Measurements from ENCODE around the gene ADGRA1. TPM values are rescaled to one million over a fixed set of nuclear protein-coding genes. Genes with fewer than 3 reads are reported as not detected.

Gene ADGRA1
- polyA plus RNA-seq, 3 donors from 2014 or later: not detected

GRCh38 chr10:133122171-133122935 is 34.6 kb downstream of the ADGRA1 start:
- Mint-ChIP-seq H3K4me1 (peaks cover 6 to 12% of the 10 kb centered on the region in 2 donors), H3K9me3 (peaks cover 0 to 3% (median 0%) of the 10 kb centered on the region in 6 donors), H3K27ac (no peak overlapping the region), H3K36me3 (no peaks in the 10 kb centered on the region), H3K27me3 (ENCODE audit: low read depth in 3 of 3) (peaks cover 0 to 6% (median 2%) of the 10 kb centered on the region in 3 donors), H3K4me3 (peak overlapping the region in 4 of 5 donors; percentile 32 to 70 (median 51))
- peak in 1 of 3 donors; percentile 10 for DNase-seq

GRCh38 chr10:133123050-133123745 is 35.5 kb downstream of the ADGRA1 start:
- Mint-ChIP-seq H3K4me1 (peaks cover 6 to 12% of the 10 kb centered on the region in 2 donors), H3K36me3 (no peaks in the 10 kb centered on the region), H3K9me3 (peaks cover 0 to 3% (median 0%) of the 10 kb centered on the region in 6 donors), H3K27me3 (ENCODE audit: low read depth in 3 of 3) (peaks cover 0 to 6% (median 2%) of the 10 kb centered on the region in 3 donors), H3K27ac (no peak overlapping the region), H3K4me3 (peak overlapping the region; percentile 32 to 70 (median 54))
- DNase-seq: no peak

DNA sequence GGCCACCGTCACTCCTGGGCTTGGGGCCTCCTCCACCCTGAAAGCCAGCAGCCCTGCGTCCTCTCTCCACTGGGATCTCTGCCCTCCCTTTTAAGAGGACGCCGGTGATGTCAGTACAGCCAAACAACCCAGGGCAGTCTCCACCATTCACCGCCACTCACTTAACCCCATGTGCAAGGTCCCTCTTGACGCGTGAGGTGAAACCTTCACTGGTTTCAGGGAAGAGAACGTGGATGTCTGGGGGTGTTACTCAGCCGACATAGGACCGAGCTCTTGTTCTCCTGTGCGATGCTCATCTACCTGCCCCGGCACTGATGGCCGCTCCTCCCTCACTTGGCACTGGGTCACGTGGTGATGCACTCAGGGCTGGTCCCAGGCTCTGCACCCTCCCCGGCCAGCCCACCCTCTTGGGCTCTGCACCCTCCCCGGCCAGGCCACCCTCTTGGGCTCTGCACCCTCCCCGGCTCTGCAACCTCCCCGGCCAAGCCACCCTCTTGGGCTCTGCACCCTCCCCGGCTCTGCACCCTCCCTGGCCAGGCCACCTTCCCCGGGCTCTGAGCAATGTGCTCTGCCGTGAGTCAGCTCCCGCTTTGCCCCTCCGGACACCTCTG is 36.1 kb downstream of the ADGRA1 start:
- DNase-seq: no peak
- Mint-ChIP-seq H3K36me3 (no peaks in the 10 kb centered on the region), H3K4me1 (peaks cover 6 to 12% of the 10 kb centered on the region in 2 donors), H3K27me3 (ENCODE audit: low read depth in 3 of 3) (peaks cover 0 to 3% (median 2%) of the 10 kb centered on the region in 3 donors), H3K4me3 (no peak overlapping the region), H3K9me3 (peaks cover 0 to 3% (median 0%) of the 10 kb centered on the region in 6 donors), H3K27ac (no peak overlapping the region)

- peaks cover 0 to 1% (median 0%) of the 10 kb centered on the region in 6 donors for H3K9me3 Mint-ChIP-seq
- peaks cover 6 to 12% of the 10 kb centered on the region in 2 donors for H3K4me1 Mint-ChIP-seq
- no peaks in the 10 kb centered on the region for H3K36me3 Mint-ChIP-seq
- no peak overlapping the region for H3K27ac Mint-ChIP-seq
- DNase-seq: peak in 1 of 3 donors; percentile 20
- peak overlapping the region in 1 of 5 donors; percentile 55 for H3K4me3 Mint-ChIP-seq
- H3K27me3 Mint-ChIP-seq (ENCODE audit: low read depth in 3 of 3): peaks cover 0 to 3% (median 2%) of the 10 kb centered on the region in 3 donors
Observed at GRCh38 chr10:133124357-133125211, 36.9 kb downstream of the ADGRA1 start.

DNA sequence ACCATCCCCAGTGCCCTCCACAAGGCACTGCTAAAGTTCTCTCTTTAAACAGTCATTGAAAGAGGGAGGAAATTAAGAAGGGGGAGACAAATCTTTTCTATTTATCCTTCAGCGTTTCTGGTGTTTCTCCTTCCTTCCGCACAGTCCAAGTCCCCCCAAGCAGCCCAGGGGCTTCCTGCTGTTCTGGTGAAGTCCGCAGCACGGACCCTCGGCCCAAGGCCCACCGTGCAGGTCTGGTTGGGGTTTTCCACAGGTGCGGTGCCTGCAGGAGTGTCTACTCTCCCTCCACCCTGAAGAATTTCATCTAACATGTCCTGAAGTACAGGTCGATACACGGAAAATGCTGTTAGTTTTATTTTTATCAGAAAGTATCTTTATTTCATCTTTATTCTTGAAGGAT is 38.2 kb downstream of the ADGRA1 start:
- no peak overlapping the region for H3K4me3 Mint-ChIP-seq
- peaks cover 0 to 1% (median 0%) of the 10 kb centered on the region in 6 donors for H3K9me3 Mint-ChIP-seq
- no peaks in the 10 kb centered on the region for H3K36me3 Mint-ChIP-seq
- H3K27me3 Mint-ChIP-seq (ENCODE audit: low read depth in 3 of 3): peaks cover 0 to 3% (median 2%) of the 10 kb centered on the region in 3 donors
- H3K4me1 Mint-ChIP-seq: peaks cover 6 to 12% of the 10 kb centered on the region in 2 donors
- no peak overlapping the region for H3K27ac Mint-ChIP-seq
- DNase-seq: no peak

DNA sequence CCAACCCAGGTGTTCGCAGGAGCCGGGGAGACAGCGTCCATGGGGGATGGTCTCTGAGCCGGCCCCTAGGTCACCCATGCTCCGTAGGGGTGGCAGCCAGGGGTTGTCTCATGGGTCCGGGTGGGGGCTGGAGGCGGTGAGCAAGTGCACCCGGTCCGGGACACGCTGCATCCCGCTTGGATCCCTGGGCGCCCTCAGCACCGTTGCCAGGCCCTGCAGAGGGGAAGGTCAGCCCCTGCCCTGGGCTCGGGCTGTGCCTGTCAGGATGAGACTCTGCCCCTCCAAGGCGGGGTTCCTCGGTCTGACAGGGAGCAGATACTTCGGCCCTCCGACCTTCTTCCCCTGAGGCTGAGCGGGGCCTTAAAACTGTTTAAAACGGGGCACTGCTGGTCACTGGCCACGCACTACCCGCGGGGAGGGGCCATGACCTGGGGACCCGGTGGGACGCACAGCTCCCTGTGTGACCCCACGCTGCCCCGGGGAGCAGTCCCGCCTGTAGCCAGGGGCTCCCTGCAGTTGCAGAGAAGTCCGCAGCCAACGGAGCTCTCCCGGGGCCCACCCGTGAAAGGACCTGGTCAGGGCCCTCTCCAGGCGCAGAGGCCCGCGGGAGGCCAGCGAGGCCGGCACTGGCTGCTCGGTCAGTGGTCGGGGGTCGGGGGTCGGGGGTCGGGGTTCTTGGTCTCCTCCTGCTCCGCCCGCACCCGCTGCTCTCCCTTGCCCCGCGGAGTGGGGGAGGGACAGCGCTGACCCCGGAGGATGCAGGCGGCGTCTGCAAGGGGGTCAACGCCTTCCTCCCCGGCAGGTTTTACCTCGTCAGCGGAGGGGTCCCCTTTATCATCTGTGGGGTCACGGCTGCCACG is 38.9 kb downstream of the ADGRA1 start:
- Mint-ChIP-seq H3K4me1 (peaks cover 6 to 12% of the 10 kb centered on the region in 2 donors), H3K27me3 (ENCODE audit: low read depth in 3 of 3) (peaks cover 0 to 3% (median 2%) of the 10 kb centered on the region in 3 donors), H3K9me3 (peaks cover 0 to 1% (median 0%) of the 10 kb centered on the region in 6 donors), H3K27ac (no peak overlapping the region), H3K36me3 (no peaks in the 10 kb centered on the region), H3K4me3 (no peak overlapping the region)
- DNase-seq: no peak

DNA sequence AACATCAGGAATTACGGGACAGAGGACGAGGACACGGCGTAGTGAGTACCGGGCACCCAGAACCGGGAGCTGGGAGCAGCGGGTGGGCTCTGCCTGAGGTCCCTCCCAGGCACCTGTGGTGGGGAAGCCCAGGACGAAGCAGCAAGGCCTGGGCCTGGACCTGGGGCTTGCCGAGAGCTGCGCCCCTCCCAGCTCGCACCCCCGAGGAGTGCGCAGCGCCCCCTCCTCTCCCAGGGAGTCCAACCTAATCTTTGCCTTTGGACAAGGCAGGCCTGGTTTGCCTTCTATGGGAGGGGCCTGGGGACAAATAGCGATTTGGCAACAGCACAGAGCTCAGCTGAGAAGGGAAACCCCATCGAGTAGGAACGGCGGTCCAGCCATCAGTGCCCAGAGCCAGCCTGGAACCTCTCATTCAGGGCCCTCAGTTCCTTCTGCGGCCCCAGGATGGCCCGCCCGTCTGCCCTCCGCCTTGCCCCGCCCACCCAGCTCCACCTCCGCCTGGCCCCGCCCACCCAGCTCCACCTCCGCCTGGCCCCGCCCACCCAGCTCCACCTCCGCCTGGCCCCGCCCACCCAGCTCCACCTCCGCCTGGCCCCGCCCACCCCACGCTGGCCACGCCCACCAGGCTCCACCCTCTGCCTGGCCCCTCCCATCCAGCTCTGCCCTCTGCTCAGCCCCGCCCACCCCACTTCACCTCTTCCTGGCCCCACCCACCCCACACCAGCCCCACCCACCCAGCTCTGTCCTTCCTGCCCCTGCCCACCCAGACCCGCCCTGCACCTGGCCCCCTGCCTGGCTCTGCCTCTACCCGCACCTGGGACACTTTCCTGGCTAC is 39.8 kb downstream of the ADGRA1 start:
- H3K27ac Mint-ChIP-seq: no peak overlapping the region
- peaks cover 0 to 3% (median 2%) of the 10 kb centered on the region in 3 donors for H3K27me3 Mint-ChIP-seq (ENCODE audit: low read depth in 3 of 3)
- H3K4me1 Mint-ChIP-seq: peaks cover 6 to 10% of the 10 kb centered on the region in 2 donors
- no peak overlapping the region for H3K4me3 Mint-ChIP-seq
- DNase-seq: peak in 2 of 3 donors; percentile 21 to 24
- H3K36me3 Mint-ChIP-seq: no peaks in the 10 kb centered on the region
- H3K9me3 Mint-ChIP-seq: peaks cover 0 to 1% (median 0%) of the 10 kb centered on the region in 6 donors

- Mint-ChIP-seq H3K36me3 (no peaks in the 10 kb centered on the region), H3K4me1 (peaks cover 2 to 6% of the 10 kb centered on the region in 2 donors), H3K9me3 (peaks cover 0 to 1% (median 0%) of the 10 kb centered on the region in 6 donors), H3K27me3 (ENCODE audit: low read depth in 3 of 3) (peaks cover 0 to 6% (median 3%) of the 10 kb centered on the region in 3 donors), H3K27ac (no peak overlapping the region), H3K4me3 (no peak overlapping the region)
- DNase-seq: no peak
Observed at GRCh38 chr10:133128126-133129070, 40.7 kb downstream of the ADGRA1 start.

GRCh38 chr10:133129071-133129858 is 41.5 kb downstream of the ADGRA1 start:
- no peak for DNase-seq
- H3K27me3 Mint-ChIP-seq (ENCODE audit: low read depth in 3 of 3): peaks cover 0 to 6% (median 3%) of the 10 kb centered on the region in 3 donors
- H3K4me1 Mint-ChIP-seq: peaks cover 1 to 6% of the 10 kb centered on the region in 2 donors
- H3K36me3 Mint-ChIP-seq: no peaks in the 10 kb centered on the region
- no peak overlapping the region for H3K27ac Mint-ChIP-seq
- H3K4me3 Mint-ChIP-seq: no peak overlapping the region
- H3K9me3 Mint-ChIP-seq: peaks cover 0 to 1% (median 0%) of the 10 kb centered on the region in 6 donors

- Mint-ChIP-seq H3K27ac (no peak overlapping the region), H3K4me3 (no peak overlapping the region), H3K9me3 (peaks cover 0 to under 1% (median 0%) of the 10 kb centered on the region in 6 donors), H3K4me1 (peaks cover 0 to 2% of the 10 kb centered on the region in 2 donors), H3K27me3 (ENCODE audit: low read depth in 3 of 3) (peaks cover 0 to 6% (median 2%) of the 10 kb centered on the region in 3 donors), H3K36me3 (no peaks in the 10 kb centered on the region)
- DNase-seq: no peak
Observed at GRCh38 chr10:133129859-133130495, 42.3 kb downstream of the ADGRA1 start.
